ENCODE measurements around the gene BAHCC1.
A peak's percentile ranks its signal among the peaks of the same experiment; 100 is the strongest.

BAHCC1 gene

DNA sequence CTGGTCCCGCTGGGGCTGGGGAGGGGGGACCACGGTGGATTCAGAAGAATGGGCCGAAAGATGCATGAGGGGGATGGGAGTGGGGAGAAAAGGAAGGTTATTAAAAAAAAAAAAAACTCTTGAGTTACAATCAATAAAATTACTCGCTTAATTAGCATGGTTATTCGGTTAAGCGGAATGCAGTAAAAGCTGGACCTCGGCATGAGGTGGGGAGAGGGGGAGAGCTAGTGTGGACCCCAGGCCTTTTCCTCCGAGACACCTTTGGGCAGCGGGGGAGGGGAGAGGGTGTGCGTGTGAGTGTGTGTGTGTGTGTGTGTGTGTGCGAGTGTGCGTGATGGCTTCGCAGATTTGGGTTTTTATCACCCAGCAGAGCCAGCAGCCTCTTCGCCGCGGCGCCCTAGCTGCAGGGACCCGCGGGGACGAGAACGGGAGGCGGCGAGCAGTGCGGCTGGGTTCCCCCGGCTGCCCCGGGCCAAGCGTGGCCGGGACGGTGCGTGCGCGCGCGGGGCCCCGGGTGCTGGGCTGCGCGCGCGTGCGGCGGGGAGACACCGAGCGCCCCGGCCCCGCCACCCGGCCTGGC, 3.7 kb downstream of the BAHCC1 start:
- DNase-seq = no peak

DNA sequence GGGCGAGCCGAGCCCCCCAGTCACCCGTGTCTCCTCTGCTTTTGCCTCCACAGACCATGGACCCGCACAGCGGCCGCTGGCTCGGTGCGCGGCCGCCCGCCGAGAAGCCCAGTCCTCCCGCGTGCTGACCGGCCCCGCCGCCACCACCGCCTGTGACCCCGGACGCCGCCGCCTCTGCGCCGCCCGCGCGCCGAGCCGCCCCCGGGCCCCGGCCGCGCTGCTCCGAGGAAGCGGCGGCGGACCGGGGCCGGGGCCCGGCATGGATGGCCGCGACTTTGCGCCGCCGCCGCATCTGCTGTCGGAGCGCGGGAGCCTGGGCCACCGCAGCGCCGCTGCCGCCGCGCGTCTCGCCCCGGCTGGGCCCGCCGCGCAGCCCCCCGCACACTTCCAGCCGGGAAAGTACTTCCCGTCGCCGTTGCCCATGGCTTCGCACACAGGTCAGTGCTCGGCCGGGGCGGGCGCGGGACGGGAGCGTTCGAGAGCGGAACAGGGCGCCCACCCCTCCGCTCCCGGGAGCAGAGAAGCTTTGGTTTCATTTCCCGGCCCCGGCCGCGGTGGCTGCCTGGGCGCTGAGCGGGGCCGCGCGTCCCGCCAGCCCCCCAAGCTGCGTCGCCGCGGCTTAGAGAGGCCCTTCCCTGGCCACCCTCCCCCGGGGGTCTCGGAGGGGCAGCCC, 4.4 kb downstream of the BAHCC1 start:
- DNase-seq = no peak

DNA sequence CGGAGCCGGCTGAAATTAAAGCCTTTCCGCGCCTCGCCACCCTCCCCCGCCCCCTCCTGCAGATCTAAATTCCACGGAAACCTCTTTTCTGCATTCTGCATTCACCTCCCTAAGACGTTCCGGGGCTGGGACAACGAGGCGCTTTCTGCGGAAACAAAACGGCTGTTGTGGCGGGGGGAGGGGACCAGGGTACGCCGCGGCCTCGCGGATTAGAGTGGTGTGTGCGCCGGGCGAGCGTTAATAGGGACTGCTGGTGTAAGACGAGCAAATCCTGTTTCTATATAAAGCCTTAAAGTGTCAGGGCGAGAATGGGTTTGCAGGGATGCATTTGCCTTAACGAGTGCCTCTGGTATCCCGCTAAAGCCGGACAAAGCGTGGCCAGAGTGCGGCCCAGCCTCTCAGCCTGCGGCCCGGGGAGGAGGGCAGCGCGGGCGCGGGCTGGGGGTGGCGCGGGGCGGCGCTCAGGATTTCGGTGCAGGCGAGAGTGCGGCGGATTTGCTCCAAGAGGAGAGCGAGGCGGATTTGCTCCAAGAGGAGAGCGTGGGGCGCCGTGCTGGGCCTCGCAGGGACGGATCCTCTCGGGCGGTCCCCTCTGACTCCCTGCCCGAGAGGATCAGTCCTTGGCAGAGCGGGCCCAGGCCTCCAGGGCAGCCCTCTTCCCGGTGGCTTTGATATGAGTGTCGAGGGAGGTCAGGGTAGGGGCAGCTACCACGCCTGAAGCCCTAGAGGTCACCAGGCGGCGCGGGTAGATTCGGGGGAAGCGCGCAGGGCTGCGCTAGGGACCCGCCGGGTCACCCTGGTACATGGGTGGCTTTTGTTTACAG, 5.1 kb downstream of the BAHCC1 start:
- no peak for DNase-seq

DNA sequence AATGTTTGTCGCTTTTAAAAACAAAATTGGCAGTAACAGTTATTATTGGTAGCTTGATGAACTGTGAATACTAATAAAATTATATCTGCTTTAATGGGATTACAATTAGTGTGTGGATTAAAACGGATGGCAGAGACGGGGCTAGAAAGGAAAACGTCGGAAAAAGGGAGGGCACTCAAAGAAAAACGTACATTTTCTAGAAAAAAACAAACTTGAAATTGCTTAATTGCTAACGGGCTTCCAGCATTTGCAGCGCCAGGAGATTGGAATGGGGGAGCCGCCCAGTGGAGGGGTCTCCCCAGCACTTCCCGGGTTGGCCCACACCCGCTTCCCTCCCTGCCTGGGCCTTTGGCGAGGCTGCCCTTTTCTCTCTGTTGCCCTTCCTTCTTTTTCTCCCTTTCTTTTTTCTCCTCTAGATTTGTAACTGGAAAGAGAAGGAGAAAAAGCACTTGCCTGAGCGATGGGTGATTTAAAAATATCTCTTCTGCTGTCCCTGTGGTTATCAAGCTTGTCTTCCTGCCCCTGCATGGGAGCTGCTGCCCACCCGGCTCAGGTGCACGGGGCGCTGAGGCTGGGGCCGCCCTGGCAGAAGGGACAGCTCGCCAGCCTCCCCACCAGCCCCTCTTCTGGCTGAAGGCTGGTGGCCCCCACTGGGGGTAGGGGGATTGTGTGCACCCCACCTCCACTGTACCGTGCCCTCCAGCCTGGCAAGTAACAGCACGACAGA, 5.9 kb downstream of the BAHCC1 start:
- DNase-seq = no peak

DNA sequence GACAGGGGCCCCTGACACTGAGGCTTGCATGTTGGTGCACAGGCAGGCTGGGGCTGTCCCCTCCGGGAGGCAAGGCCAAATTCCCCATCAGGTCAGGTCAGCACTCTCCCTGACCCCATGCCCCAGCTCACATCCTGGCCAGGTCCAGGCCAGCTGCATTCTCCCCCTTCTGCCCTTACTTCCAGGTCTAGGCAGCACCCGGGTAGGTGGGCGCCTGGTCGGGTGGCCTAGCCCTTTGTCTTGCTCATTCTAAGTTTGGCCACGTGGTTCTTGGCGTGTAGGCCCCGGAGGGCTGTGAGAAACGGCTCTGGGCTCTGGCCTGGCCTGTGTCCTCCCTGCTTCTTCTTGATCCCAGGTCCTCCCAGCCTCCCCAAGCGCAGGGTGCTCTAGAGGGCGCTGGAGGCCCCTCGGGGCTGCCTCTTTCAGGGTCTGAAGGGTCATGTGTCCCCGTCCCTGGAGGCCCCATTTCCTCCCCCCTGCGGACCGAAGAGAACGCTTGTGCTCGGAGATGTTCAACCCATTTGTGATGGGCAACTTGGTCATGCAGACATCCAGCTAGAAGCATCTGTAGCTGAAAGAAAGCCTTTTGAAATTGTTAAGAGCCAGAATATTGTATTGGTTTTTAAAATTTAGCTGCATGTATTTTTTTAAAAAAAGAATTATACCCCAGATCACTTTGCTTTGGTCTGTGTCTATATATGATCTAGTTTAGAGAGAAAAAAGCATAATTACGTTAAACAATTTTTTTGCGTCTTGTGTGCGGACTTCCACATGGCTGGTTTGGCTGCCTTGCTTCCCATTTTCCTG, 6.7 kb downstream of the BAHCC1 start:
- no peak for DNase-seq

DNA sequence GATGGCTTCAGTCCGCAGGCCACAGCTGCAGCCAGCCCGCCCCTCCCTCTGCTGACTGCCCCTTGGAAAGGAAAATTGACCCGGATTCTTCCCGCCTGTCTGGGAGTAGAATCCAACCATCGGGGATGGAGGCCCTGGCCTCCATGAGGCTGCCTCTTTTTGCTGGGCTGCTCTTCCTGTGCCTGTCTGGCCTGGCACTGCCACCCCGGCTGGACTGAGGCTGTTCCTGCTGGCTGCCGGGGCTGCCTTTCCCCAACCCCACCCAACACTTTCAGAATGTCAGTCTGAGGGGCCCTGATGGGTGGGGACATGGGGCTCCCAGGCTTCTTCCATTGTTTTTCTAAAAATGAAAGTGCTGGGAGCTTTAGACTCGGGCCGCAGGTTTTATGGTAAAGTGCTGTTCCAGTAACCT, 7.3 kb downstream of the BAHCC1 start:
- no peak for DNase-seq

DNA sequence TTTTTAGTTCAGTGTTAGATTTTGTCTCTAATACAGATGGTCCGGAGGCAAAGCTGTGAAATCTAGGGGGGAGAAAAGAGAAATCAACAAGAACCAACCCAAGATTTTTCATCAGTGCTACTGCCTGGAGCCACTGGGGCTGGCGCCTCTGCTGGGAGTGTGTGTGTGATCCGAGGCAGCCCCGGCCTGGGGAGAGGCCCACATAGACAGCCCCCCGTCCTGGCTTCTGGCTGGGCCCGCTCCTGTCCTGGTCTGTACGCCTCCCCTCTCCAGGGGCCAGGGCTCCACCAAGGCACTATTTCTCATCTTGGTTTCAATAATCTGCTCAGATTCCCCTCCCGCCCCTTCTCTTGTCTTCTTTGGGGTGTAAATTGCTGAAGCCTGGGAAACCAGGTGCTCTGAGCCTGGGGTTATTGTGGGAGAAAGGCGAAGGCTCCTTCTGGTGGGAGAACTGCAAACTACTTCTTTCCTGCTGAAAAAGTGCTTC, 7.8 kb downstream of the BAHCC1 start:
- no peak for DNase-seq

DNA sequence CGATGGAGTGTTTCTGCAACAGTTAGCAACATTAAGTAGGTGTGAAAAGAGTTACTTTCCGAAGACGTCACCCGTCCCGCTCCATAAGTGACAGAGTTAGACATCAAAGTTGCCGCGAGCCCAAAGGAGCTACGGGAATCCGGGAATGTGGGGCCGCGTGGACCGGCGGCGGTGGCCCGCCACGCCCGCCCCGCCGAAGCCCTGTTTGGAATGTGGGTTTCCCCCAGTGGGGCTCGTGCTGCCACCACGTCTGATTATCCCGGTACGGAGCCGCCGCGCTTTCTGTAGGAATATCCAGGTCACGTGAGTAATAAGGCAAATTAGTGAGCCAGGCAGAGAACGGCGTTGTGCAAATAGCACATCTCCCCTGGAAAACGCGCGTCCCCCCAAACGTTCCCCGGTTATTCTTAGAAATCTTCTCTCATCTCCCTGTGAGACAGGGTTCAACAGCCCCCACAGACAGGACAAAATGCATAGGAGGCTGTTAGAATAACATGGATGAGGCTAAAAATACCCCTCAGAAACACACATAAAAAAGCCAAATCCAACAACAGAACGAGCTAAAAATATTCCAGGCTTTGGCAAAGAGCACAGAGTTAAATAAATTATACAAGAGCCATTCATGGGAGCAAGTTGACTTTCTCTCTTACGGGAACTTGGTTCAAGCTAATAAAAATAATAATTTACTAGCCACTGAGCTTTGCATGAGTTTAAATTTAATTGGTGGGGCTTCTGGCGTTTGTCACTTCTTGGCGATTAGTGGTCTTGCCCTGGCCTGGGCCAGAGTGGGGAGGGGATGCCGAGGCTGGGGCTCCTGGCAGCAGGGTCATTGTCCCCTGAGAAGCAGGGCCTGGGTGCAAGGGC, 8.6 kb downstream of the BAHCC1 start:
- DNase-seq = no peak

DNA sequence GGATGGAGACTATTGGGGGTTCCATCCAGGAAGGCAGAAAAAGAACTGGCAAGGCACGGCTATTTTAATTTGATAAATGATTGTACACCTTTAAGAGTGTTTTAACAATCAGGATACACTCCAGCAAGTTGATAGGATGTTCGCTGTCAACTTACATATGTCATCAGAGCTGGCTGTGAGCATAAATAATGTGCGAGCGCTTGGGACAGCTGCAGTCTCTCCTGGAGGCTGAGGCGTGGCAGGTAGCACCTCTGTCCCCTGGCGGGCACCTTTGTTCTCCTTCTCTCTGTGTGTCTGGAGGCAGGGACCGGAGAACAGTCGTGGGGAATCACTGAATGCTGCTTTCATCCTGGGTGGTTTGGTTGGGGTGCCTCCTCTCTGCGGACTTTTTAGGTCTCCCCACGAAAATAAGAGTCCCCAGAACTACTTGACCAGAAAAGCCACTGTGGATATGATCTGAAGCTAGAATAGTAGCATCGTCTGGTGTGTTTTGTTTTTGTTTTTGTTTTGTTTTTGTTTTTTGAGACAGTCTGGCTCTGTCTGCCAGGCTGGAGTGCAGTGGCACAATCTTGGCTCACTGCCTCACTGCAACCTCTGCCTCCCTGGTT, 9.4 kb downstream of the BAHCC1 start:
- DNase-seq = no peak

DNA sequence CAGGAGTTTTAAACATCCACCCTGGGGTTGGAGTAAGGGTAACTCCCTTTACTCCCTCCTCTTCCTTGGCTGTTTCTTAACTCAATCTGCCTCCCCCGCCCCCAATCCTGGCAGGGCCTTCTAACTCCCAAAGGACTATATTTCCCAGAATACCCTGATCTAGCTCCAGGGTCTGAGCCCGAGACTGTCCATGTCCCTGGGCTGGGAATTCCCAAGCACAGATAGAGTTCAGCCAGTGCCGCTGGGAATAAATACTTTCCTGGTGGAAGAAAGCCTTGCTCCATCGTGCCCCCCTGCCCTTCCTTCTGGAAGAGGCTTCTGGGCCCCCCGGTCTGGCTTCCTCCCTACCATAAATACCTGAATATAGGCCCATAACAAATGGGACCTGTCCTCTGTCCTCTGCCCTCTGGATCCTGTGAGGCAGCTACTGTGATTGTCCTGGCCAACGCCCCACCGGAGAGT, 10.2 kb downstream of the BAHCC1 start:
- DNase-seq = no peak

DNA sequence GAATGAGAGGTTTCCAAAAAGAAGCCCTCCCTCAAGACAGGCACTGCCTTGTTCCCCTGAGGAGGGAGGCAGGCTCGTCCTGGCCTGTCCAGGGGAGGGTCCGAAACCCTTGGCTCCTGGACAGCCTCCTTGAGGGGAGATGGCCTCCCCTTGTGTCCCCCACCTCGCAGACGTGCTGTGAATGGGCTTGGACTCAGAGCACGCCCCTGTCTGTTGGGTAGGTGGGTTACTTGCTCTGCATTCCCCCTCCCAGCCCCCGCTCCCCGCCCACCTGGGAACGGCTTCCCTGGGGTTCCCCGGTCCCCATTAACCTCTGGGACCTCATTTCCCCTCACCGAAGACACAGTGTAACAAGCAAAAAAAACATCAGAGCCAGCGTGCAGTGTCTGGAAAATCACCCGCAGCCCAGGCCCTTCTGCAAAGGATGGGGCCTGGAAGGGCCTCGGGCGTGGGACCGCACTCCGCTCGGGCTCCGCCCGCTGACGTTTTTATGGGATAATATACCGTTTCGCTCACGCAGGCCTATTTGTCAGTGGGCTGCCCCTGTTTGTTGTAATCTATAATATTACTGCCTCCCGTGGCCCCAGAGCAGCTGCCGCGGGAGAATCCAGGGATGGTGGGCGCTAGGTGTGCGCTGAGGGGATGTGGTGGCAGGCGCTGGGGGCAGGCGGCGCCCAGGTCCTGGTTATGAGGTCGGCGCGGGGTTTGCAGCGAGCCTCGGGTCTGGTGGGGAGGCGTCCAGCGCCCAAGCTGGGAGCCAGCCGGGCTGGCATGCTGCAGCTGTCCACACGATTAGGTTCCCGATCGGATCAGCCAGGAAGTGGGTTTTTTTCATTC, 11.1 kb downstream of the BAHCC1 start:
- DNase-seq = no peak

DNA sequence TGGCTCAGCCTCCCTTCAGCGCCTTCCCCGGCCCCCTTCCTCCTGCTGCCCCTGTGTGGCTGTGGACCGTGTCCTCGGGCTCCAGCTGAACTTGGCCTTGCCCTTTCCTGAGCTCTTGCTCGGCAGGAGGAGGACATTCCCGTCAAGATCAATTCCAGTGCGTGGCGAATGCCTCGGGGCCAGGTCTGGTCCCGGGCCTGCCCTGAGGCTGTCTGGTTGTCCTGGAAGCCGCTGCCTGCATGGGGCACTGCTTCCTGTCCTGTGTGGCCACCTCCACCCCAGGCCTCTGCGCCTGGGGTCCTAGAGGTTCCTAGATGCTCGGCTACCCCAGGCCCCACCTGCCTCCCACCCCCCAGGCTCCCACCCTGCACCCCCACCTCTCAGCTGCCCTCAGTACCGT, 12.8 kb downstream of the BAHCC1 start:
- DNase-seq = no peak

DNA sequence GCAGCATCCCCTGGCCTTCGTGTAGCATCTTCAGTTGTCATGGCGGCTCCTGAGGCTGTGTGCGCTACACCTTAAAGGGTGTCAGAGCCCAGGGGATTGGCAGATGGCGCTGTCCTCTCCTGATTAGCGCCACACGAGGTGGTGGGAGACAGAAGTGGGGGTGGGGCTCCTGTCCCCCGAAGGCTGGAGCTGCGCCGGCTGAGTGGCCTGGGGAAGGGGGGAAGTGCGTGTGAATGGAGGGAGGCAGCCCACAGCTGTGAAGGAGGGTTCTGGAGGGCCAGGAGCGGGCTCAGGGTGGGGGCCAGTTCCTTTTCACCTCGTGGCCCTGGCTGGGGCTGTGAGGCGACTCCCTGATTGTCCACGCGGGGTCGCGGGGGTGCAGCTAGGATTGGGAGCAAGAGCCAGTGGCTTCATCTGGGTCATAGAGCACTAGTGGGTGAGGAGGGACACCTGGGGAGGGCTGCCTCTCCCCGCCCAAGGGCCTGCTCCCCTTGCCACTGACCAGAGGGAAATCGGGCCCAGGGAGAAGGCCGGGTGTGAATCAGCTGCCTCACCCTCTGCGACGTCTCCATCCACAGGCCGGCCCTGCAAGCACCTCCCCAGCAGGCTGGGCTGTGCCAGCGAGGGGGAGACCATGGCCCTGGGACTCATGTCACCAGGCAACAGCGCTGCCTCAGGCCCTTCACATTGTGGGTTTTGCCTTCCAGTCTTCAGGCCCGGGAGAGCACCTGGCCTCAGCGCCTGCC, 14.1 kb downstream of the BAHCC1 start:
- peak; percentile 79 for DNase-seq

DNA sequence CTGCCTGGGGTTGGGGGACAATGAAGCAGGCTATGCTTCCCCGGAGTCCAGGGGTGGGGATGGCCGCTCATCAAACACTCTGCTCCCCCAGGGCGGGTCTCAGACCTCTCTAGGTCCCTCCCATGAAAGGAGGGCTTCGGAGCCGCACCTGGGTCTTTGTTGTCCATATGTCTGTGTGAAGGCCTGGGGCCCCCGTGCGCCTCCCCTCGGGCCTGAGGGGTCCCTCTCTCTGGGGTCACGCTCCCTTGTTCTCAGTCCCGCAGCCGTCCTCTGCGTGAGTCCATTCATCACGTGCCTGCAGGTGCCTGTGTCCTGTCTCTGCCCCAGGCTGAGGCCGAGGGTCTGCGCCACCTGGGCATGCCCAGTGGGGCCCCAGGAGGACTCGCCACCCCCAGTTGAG, 15.6 kb downstream of the BAHCC1 start:
- DNase-seq = no peak

DNA sequence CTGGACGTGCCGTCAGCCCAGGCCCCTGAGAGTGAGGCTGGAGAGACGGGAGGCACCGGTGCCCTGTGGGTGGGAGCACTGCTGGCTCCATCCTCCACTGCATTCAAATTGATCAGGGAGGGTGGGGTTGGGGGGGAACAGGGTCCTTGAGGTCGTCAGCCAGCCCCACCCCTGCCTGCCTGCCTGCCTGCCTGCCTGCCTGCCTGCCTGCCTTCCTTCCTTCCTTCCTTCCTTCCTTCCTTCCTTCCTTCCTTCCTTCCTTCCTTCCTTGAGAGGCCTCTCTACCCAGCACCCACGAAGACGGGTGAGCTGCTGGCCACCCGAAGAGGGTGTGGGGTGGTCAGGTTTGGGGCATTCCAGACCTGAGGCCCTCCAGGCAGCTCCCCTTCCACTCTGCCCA, 16.0 kb downstream of the BAHCC1 start:
- DNase-seq = no peak

DNA sequence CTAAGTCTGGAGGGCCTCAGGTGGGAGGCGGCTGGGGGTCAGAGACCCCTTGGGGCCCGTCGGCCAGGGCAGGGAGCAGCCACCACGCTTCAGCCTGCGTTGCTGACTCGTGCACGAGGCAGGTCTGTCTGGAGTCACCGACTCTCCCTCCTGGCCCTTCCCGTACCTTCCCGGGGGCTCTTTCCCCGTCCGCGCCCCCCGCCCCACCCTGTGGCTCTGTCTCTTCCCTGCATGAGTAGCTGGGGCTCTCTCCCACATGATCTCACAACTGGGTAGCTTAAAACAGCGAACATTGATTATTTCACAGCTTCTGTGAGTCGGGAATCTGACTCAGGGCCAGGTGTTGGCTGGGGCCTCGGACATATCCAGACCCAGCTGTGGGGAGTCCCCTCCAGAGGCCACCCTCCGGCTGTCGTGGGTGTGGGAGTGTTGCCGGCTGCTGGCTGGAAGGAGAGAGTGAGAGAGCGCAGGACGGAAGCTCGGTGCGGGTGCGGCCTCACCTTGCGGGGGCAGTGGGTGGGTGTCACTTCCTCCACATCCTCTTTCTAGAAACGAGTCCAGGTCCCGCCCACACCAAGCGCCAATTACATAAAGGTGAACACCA, 17.3 kb downstream of the BAHCC1 start:
- no peak for DNase-seq

DNA sequence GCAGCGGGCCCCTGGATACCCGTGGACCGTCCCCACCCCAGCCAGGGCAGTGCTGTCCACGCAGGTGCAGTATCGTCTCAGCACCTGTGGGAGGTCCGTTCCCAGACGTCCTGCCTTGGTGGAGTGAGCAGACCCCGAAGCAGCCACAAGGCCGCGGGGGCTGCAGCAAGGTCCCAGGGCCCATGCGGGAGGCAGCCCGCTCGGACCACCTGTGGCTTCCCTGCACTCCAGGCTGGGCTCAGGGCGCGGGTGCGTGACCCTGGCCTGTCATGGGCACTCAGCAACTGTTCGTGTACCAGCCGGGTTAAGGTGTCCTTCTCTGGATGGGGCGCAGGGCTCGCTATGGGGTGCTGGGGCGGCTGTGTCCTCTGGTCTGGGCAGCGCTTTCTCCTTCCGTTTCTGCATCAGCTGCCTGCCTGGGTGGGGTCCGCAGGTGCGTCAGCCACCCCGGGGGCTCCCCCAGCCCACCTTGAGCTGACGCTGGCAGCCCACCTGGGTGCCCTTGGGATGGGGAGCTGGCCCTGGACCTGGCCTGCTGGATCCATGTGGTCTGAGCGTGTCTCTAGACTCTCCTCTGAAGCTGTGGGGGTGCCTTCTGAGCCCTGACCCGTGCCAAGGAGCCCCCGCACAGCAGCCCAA, 18.4 kb downstream of the BAHCC1 start:
- DNase-seq = no peak

All from DMS79 (cell line).